Measurements from ENCODE around the gene PLEKHA6. TPM values are rescaled to one million over a fixed set of nuclear protein-coding genes. Genes with fewer than 3 reads are reported as not detected.
A peak's percentile ranks its signal among the peaks of the same experiment; 100 is the strongest.

PLEKHA6 gene
- total RNA-seq, 1 experiment from 2014 or later: 2.1 TPM

GRCh38 chr1:204307334-204307883 lies 52.3 kb downstream of the PLEKHA6 start:
- Mint-ChIP-seq H3K27ac (peak overlapping the region in 1 of 3 experiments; percentile 41; a peak in 2 of 7 replicates), H3K4me3 (peak overlapping the region; percentile 35 to 56), H3K4me1 (peaks cover 62 to 64% of the 10 kb centered on the region in 2 experiments), H3K9me3 (no peaks in the 10 kb centered on the region), H3K27me3 (ENCODE audit: low read depth) (peaks cover 8% of the 10 kb centered on the region), H3K36me3 (ENCODE audit: insufficient read depth in 1 of 3, low read depth in 3 of 3) (no peaks in the 10 kb centered on the region)
- DNase-seq: peak; percentile 77
- no peaks in the 10 kb centered on the region for H3K79me1 ChIP-seq (ENCODE audit: insufficient read depth, low read depth, low read length, poor library complexity, severe bottlenecking)
- H2BK15ac ChIP-seq (ENCODE audit: low read depth, low read length): no peak overlapping the region
- H3K4ac ChIP-seq (ENCODE audit: low read depth, low read length): no peak overlapping the region
- no peak overlapping the region for H2AK5ac ChIP-seq (ENCODE audit: insufficient read length, low read length)
- H2BK12ac ChIP-seq (ENCODE audit: insufficient read length, low read depth, low read length): no peak overlapping the region
- no peak overlapping the region for H3K23ac ChIP-seq (ENCODE audit: insufficient read length, low read depth, low read length)
- H4K20me1 ChIP-seq (ENCODE audit: control insufficient read depth, insufficient read depth, insufficient read length): no peaks in the 10 kb centered on the region
- peak overlapping the region; percentile 52 for H3K4me2 ChIP-seq (ENCODE audit: insufficient read depth, insufficient read length, low read length)
- H4K91ac ChIP-seq (ENCODE audit: insufficient read length, low read depth, low read length): no peak overlapping the region
- H2BK5ac ChIP-seq (ENCODE audit: insufficient read length, low read length): no peak overlapping the region
- no peak overlapping the region for H2BK120ac ChIP-seq (ENCODE audit: low read depth, low read length, poor library complexity, severe bottlenecking)
- H3K14ac ChIP-seq (ENCODE audit: insufficient read depth, low read length): peak overlapping the region; percentile 50
- H3K9ac ChIP-seq (ENCODE audit: extremely low read depth, insufficient read length, low read length): no peak overlapping the region
- peaks cover 3% of the 10 kb centered on the region for H3K23me2 ChIP-seq (ENCODE audit: insufficient read length, low read depth, low read length, poor library complexity, severe bottlenecking)
- no peaks in the 10 kb centered on the region for H3K9me3 ChIP-seq (ENCODE audit: control insufficient read depth, low read depth, low read length)
- no peaks in the 10 kb centered on the region for H3K79me2 ChIP-seq (ENCODE audit: insufficient read depth, low read length)
- no peak overlapping the region for H4K5ac ChIP-seq (ENCODE audit: insufficient read length, low read depth, low read length)
- no peak overlapping the region for H2BK20ac ChIP-seq (ENCODE audit: low read depth, low read length, poor library complexity, severe bottlenecking)
- WGBS (ENCODE audit: extremely low coverage, insufficient read length, low lambda C conversion rate): no CpG with 5 or more reads among the region's 12 CpGs
- TF ChIP-seq, protein P1, sequence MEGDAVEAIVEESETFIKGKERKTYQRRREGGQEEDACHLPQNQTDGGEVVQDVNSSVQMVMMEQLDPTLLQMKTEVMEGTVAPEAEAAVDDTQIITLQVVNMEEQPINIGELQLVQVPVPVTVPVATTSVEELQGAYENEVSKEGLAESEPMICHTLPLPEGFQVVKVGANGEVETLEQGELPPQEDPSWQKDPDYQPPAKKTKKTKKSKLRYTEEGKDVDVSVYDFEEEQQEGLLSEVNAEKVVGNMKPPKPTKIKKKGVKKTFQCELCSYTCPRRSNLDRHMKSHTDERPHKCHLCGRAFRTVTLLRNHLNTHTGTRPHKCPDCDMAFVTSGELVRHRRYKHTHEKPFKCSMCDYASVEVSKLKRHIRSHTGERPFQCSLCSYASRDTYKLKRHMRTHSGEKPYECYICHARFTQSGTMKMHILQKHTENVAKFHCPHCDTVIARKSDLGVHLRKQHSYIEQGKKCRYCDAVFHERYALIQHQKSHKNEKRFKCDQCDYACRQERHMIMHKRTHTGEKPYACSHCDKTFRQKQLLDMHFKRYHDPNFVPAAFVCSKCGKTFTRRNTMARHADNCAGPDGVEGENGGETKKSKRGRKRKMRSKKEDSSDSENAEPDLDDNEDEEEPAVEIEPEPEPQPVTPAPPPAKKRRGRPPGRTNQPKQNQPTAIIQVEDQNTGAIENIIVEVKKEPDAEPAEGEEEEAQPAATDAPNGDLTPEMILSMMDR (conservative IDR thresholded peaks at IDR 0.05): 0 out of 3 replicates have a peak, but pooled peaks have one; percentile 17
- no peaks in the 10 kb centered on the region for H3K27me3 ChIP-seq (ENCODE audit: insufficient read depth, low read length)
- no peak overlapping the region for H3K18ac ChIP-seq (ENCODE audit: insufficient read length, low read depth, low read length)
- no peak overlapping the region for H3K56ac ChIP-seq (ENCODE audit: insufficient read length, low read depth, low read length)
- no peak overlapping the region for H2AFZ ChIP-seq (ENCODE audit: low read length)
- no peak overlapping the region for H4K8ac ChIP-seq (replicated peaks; ENCODE audit: insufficient read length, low read depth, low read length)
- H3K27ac ChIP-seq (ENCODE audit: insufficient read length, low read depth, low read length): no peak overlapping the region
- H3K4me1 ChIP-seq (ENCODE audit: insufficient read depth, low read length): peaks cover 9% of the 10 kb centered on the region
- no peak overlapping the region for H3T11ph ChIP-seq (ENCODE audit: low read length)
